Osteocyte (in vitro differentiated cells): ENCODE data around the gene CLCA4. TPM values are rescaled to one million over a fixed set of nuclear protein-coding genes. Genes with fewer than 3 reads are reported as not detected.

Experiments
- DNase-seq: peaks from one replicate; pipeline ENCODE4 v3.0.0; 2021; ENCODE audit warnings: mixed read lengths; ENCODE audit not compliant: unreplicated experiment; ENCODE audit errors: extremely low spot score
- H3K27ac Mint-ChIP-seq: one replicate; pipeline ENCODE4 v1.8.0; 2021; ENCODE audit warnings: mild to moderate bottlenecking, mixed read lengths; ENCODE audit not compliant: unreplicated experiment
- H3K27me3 Mint-ChIP-seq: one replicate; pipeline ENCODE4 v1.8.0; 2021; ENCODE audit warnings: mixed read lengths; ENCODE audit not compliant: unreplicated experiment
- H3K36me3 Mint-ChIP-seq: one replicate; pipeline ENCODE4 v1.8.0; 2021; ENCODE audit warnings: mixed read lengths; ENCODE audit not compliant: unreplicated experiment
- H3K4me1 Mint-ChIP-seq: one replicate; pipeline ENCODE4 v1.8.0; 2021; ENCODE audit warnings: mixed read lengths; ENCODE audit not compliant: unreplicated experiment
- H3K4me3 Mint-ChIP-seq: one replicate; pipeline ENCODE4 v1.8.0; 2021; ENCODE audit warnings: mild to moderate bottlenecking, moderate library complexity, mixed read lengths; ENCODE audit not compliant: unreplicated experiment
- H3K9me3 Mint-ChIP-seq: one replicate; pipeline ENCODE4 v1.8.0; 2021; ENCODE audit warnings: mixed read lengths; ENCODE audit not compliant: unreplicated experiment
- CTCF ChIP-seq: fragments of 200-600 bp; sonication (generic); IDR thresholded peaks from 2 replicates; pipeline ENCODE4 v1.5.0; 2021; ENCODE audit warnings: antibody characterized with exemption, mild to moderate bottlenecking, moderate library complexity
- total RNA-seq: library from RNA; stranded (reverse); gene quantifications from 2 replicates; pipeline ENCODE4 v1.2.1, GENCODE V29; 2021

Gene CLCA4
- total RNA-seq, 1 donor from 2014 or later = not detected

- peaks cover 8% of the 10 kb centered on the region for H3K27me3 Mint-ChIP-seq
- no peak for DNase-seq
- no peak for TF ChIP-seq CTCF
- H3K27ac Mint-ChIP-seq = no peak overlapping the region
- H3K4me1 Mint-ChIP-seq = no peaks in the 10 kb centered on the region
- H3K4me3 Mint-ChIP-seq = no peak overlapping the region
- H3K9me3 Mint-ChIP-seq = no peaks in the 10 kb centered on the region
- H3K36me3 Mint-ChIP-seq = no peaks in the 10 kb centered on the region
Observed at GRCh38 chr1:86523670-86524354, 23.1 kb upstream of the CLCA4 start.

- H3K36me3 Mint-ChIP-seq = no peaks in the 10 kb centered on the region
- H3K4me3 Mint-ChIP-seq = no peak overlapping the region
- H3K9me3 Mint-ChIP-seq = peaks cover 4% of the 10 kb centered on the region
- no peaks in the 10 kb centered on the region for H3K4me1 Mint-ChIP-seq
- TF ChIP-seq CTCF = no peak
- no peak for DNase-seq
- H3K27ac Mint-ChIP-seq = no peak overlapping the region
- peaks cover 10% of the 10 kb centered on the region for H3K27me3 Mint-ChIP-seq
Observed at GRCh38 chr1:86527306-86527705, 19.6 kb upstream of the CLCA4 start.

- H3K4me3 Mint-ChIP-seq = no peak overlapping the region
- H3K27me3 Mint-ChIP-seq = peaks cover 31% of the 10 kb centered on the region
- peaks cover 4% of the 10 kb centered on the region for H3K9me3 Mint-ChIP-seq
- DNase-seq = no peak
- TF ChIP-seq CTCF = no peak
- no peaks in the 10 kb centered on the region for H3K4me1 Mint-ChIP-seq
- H3K27ac Mint-ChIP-seq = no peak overlapping the region
- H3K36me3 Mint-ChIP-seq = no peaks in the 10 kb centered on the region
Observed at GRCh38 chr1:86530211-86530845, 16.6 kb upstream of the CLCA4 start.

- TF ChIP-seq CTCF = no peak
- H3K4me1 Mint-ChIP-seq = no peaks in the 10 kb centered on the region
- no peaks in the 10 kb centered on the region for H3K9me3 Mint-ChIP-seq
- no peaks in the 10 kb centered on the region for H3K36me3 Mint-ChIP-seq
- H3K27ac Mint-ChIP-seq = no peak overlapping the region
- H3K4me3 Mint-ChIP-seq = no peak overlapping the region
- H3K27me3 Mint-ChIP-seq = peaks cover 26% of the 10 kb centered on the region
- no peak for DNase-seq
Observed at GRCh38 chr1:86537928-86538695, 8.8 kb upstream of the CLCA4 start.

- no peak for TF ChIP-seq CTCF
- Mint-ChIP-seq H3K4me3 (no peak overlapping the region), H3K27ac (no peak overlapping the region), H3K4me1 (no peaks in the 10 kb centered on the region), H3K9me3 (no peaks in the 10 kb centered on the region), H3K27me3 (peaks cover 21% of the 10 kb centered on the region), H3K36me3 (no peaks in the 10 kb centered on the region)
- DNase-seq = no peak
Observed at GRCh38 chr1:86538775-86539174, 8.1 kb upstream of the CLCA4 start.
